ENCODE results near the gene WNT7B. TPM values are rescaled to one million over a fixed set of nuclear protein-coding genes. Genes with fewer than 3 reads are reported as not detected.

WNT7B gene
- polyA plus RNA-seq, 1 of the 3 experiments (the other 2 are of a cell fraction), result 0.13 TPM

- no peaks in the 10 kb centered on the region for H3K36me3 ChIP-seq (replicated peaks in 1 of 2; ENCODE audit: control insufficient read depth in 1 of 2, insufficient read depth in 2 of 2, low read length in 1 of 2)
- no peak overlapping the region for H2AFZ ChIP-seq (ENCODE audit: low read depth)
- WGBS (ENCODE audit: low lambda C conversion rate), result 73% methylated on average over 12 of the region's 33 CpGs
- no peaks in the 10 kb centered on the region for H3K9me3 ChIP-seq
- POLR2A ChIA-PET, result no interaction called here
- H3K27ac ChIP-seq (ENCODE audit: low read depth in 2 of 2, low read length in 1 of 2), result no peak overlapping the region
- H3K9ac ChIP-seq, result no peak overlapping the region
- no peaks in the 10 kb centered on the region; a peak in 1 of 4 replicates for H3K4me1 ChIP-seq (ENCODE audit: control insufficient read depth in 1 of 2, insufficient read depth in 2 of 2, low read depth in 1 of 2, low read length in 1 of 2)
- H4K20me1 ChIP-seq (ENCODE audit: insufficient read depth), result no peaks in the 10 kb centered on the region
- no peak overlapping the region for H3K4me2 ChIP-seq
- TF ChIP-seq TCF12 (IDR thresholded peaks at IDR 0.05) (no peak), RCOR1 (IDR thresholded peaks at IDR 0.05; ENCODE audit: low read length) (no peak), REST (IDR thresholded peaks at IDR 0.05; ENCODE audit: low read depth, low read length) (no peak), SMC3 (IDR thresholded peaks at IDR 0.05; ENCODE audit: low read depth, low read length) (no peak), NRF1 (IDR thresholded peaks at IDR 0.05; ENCODE audit: low read depth, low read length) (no peak), JUND (IDR thresholded peaks at IDR 0.05) (no peak), ZBTB33 (IDR thresholded peaks at IDR 0.05; ENCODE audit: borderline replicate concordance, low read depth) (no peak), USF2 (IDR thresholded peaks at IDR 0.05; ENCODE audit: borderline replicate concordance, low read depth, low read length) (no peak), FOSL2 (IDR thresholded peaks at IDR 0.05; ENCODE audit: borderline replicate concordance, low read depth) (no peak), TAF1 (IDR thresholded peaks at IDR 0.05; ENCODE audit: borderline replicate concordance, low read depth, low read length) (no peak), PBX3 (IDR thresholded peaks at IDR 0.05) (no peak), EP300 (IDR thresholded peaks at IDR 0.05; ENCODE audit: borderline replicate concordance in 1 of 2, low read depth in 1 of 2, low read length in 1 of 2) (no peak), RAD21 (IDR thresholded peaks at IDR 0.05; ENCODE audit: low read length) (no peak), MXI1 (IDR thresholded peaks at IDR 0.05; ENCODE audit: low read depth, low read length) (no peak), ELF1 (IDR thresholded peaks at IDR 0.05) (no peak)
- H3K9me2 ChIP-seq, result no peaks in the 10 kb centered on the region
- DNase-seq, result no peak
- no peaks in the 10 kb centered on the region for H3K79me2 ChIP-seq (ENCODE audit: insufficient read depth)
- no peaks in the 10 kb centered on the region for H3F3A ChIP-seq (replicated peaks; ENCODE audit: insufficient read depth)
- H3K27me3 ChIP-seq (ENCODE audit: insufficient read depth), result no peaks in the 10 kb centered on the region
- H3K4me3 ChIP-seq (ENCODE audit: low read depth in 2 of 2, low read length in 1 of 2), result no peak overlapping the region
- CTCF ChIA-PET, result interaction anchor here (1.0 kb wide), 1 partner anchor 43 kb away, joined by 3 read pairs; no protein-coding TSS in a partner anchor
Measured at GRCh38 chr22:45905924-45906865, 70.8 kb downstream of the WNT7B start.
